Testis (tissue), 2 donors: ENCODE measurements around the gene NDOR1.

Source experiments
- POLR2A ChIP-seq: fragments of 450-650 bp; IDR thresholded peaks from one replicate; pipeline ENCODE4 v1.6.1; 2017; ENCODE audit warnings: antibody characterized with exemption, mild to moderate bottlenecking, moderate library complexity
- TF ChIP-seq, protein P1 (sequence below), 3 experiments: fragments of 450-650 bp in 2 of 3; fragments of 200-600 bp in 1 of 3; sonication (generic) in 1 of 3; IDR thresholded peaks; one replicate each; pipeline ENCODE4 v1.5.1; 2016 to 2019; ENCODE audit warnings: antibody characterized with exemption in 3 of 3, mild to moderate bottlenecking in 2 of 3, moderate library complexity in 1 of 3

- TF ChIP-seq, protein P1, sequence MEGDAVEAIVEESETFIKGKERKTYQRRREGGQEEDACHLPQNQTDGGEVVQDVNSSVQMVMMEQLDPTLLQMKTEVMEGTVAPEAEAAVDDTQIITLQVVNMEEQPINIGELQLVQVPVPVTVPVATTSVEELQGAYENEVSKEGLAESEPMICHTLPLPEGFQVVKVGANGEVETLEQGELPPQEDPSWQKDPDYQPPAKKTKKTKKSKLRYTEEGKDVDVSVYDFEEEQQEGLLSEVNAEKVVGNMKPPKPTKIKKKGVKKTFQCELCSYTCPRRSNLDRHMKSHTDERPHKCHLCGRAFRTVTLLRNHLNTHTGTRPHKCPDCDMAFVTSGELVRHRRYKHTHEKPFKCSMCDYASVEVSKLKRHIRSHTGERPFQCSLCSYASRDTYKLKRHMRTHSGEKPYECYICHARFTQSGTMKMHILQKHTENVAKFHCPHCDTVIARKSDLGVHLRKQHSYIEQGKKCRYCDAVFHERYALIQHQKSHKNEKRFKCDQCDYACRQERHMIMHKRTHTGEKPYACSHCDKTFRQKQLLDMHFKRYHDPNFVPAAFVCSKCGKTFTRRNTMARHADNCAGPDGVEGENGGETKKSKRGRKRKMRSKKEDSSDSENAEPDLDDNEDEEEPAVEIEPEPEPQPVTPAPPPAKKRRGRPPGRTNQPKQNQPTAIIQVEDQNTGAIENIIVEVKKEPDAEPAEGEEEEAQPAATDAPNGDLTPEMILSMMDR (IDR thresholded peaks at IDR 0.05), result no peak
- no peak for TF ChIP-seq POLR2A
Measured at GRCh38 chr9:137192859-137193258, 12.6 kb upstream of the NDOR1 start.
